ENCODE results near the gene TTI1.

Gene TTI1

GRCh38 chr20:38008233-38008944 is 24.9 kb downstream of the TTI1 start:
- DNase-seq = no peak

- peak; percentile 38 for DNase-seq
These were observed 25.7 kb downstream of the TTI1 start for GRCh38 chr20:38007526-38007925.

- no peak for DNase-seq
These were observed 27.4 kb downstream of the TTI1 start for GRCh38 chr20:38005903-38006302.

GRCh38 chr20:38004416-38004815 is 28.8 kb downstream of the TTI1 start:
- no peak for DNase-seq

GRCh38 chr20:38002422-38002821 is 30.8 kb downstream of the TTI1 start:
- no peak for DNase-seq

GRCh38 chr20:38001981-38002380 is 31.3 kb downstream of the TTI1 start:
- DNase-seq = no peak

- DNase-seq = no peak
These were observed 31.9 kb downstream of the TTI1 start for GRCh38 chr20:38001173-38001875.

GRCh38 chr20:38000293-38000692 is 33.0 kb downstream of the TTI1 start:
- DNase-seq = no peak

- no peak for DNase-seq
These were observed 33.6 kb downstream of the TTI1 start for GRCh38 chr20:37999526-38000263.

- DNase-seq = no peak
These were observed 35.7 kb downstream of the TTI1 start for GRCh38 chr20:37997516-37997915.

- DNase-seq = no peak
These were observed 37.2 kb downstream of the TTI1 start for GRCh38 chr20:37995856-37996605.

GRCh38 chr20:37994512-37994911 is 38.7 kb downstream of the TTI1 start:
- no peak for DNase-seq

GRCh38 chr20:37992802-37993409 is 40.4 kb downstream of the TTI1 start:
- DNase-seq = peak; percentile 19

GRCh38 chr20:37991908-37992307 is 41.3 kb downstream of the TTI1 start:
- DNase-seq = no peak

- no peak for DNase-seq
These were observed 41.9 kb downstream of the TTI1 start for GRCh38 chr20:37991157-37991866.

GRCh38 chr20:37990571-37991151 is 42.6 kb downstream of the TTI1 start:
- DNase-seq = peak; percentile 19

GRCh38 chr20:37989601-37990295 is 43.5 kb downstream of the TTI1 start:
- DNase-seq = no peak

GRCh38 chr20:37988306-37988954 is 44.8 kb downstream of the TTI1 start:
- peak; percentile 30 for DNase-seq

- DNase-seq = no peak
These were observed 45.5 kb downstream of the TTI1 start for GRCh38 chr20:37987602-37988290.

Measured in NCI-H1694 (cell line).